AG09319 (cell line): ENCODE results near the gene KRT75.
"Not testable (repeated sequence)": the region's sequence is repeated elsewhere in the genome, so short reads cannot be mapped to it uniquely, and the experiment has no call there.

Experiments
- DNase-seq: peaks from one replicate; pipeline ENCODE4 v3.0.0-alpha.2; 2010; ENCODE audit warnings: low read depth; ENCODE audit errors: extremely low read depth
- TF ChIP-seq, protein P1 (sequence below): IDR thresholded peaks from 2 replicates; pipeline ENCODE4 v1.5.1; 2011; ENCODE audit warnings: low read depth, mild to moderate bottlenecking, inconsistent platforms, low read length, moderate library complexity

The KRT75 gene

GRCh38 chr12:52461693-52462092, 27.5 kb upstream of the KRT75 start:
- TF ChIP-seq, protein P1, sequence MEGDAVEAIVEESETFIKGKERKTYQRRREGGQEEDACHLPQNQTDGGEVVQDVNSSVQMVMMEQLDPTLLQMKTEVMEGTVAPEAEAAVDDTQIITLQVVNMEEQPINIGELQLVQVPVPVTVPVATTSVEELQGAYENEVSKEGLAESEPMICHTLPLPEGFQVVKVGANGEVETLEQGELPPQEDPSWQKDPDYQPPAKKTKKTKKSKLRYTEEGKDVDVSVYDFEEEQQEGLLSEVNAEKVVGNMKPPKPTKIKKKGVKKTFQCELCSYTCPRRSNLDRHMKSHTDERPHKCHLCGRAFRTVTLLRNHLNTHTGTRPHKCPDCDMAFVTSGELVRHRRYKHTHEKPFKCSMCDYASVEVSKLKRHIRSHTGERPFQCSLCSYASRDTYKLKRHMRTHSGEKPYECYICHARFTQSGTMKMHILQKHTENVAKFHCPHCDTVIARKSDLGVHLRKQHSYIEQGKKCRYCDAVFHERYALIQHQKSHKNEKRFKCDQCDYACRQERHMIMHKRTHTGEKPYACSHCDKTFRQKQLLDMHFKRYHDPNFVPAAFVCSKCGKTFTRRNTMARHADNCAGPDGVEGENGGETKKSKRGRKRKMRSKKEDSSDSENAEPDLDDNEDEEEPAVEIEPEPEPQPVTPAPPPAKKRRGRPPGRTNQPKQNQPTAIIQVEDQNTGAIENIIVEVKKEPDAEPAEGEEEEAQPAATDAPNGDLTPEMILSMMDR = no peak
- no peak for DNase-seq

DNA sequence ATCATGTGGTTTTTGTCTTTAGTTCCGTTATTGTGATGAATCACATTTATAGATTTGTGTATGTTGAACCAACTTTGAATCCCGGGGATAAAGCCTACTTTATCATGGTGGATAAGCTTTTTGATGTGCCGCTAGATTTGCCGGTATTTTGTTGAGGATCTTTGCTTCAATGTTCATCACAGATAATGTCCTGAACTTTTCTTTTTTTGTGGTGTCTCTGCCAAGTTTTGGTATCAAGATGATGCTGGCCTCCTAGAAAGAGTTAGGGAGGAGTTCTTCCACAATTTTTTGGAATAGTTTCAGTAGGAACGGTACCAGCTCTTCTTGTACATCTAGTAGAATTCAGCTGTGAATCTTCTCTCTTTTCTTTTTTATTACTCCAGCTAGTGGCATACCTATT, 24.7 kb upstream of the KRT75 start:
- DNase-seq = no peak
- TF ChIP-seq, protein P1 = no peak

GRCh38 chr12:52455821-52456220, 21.6 kb upstream of the KRT75 start:
- DNase-seq = no peak
- TF ChIP-seq, protein P1 = no peak

GRCh38 chr12:52454411-52455201, 20.4 kb upstream of the KRT75 start:
- TF ChIP-seq, protein P1 = no peak

GRCh38 chr12:52452101-52452500, 17.9 kb upstream of the KRT75 start, which contains the start of gene KRT6B:
KRT6B (minus strand) TSS chr12:52452146; CDS start chr12:52452078, 68 bp downstream.
- DNase-seq = no peak
- TF ChIP-seq, protein P1 = no peak

More at GRCh38 chr12:52454411-52455201, 20.4 kb upstream of the KRT75 start:
- no peak for DNase-seq

- TF ChIP-seq, protein P1 = no peak
- DNase-seq = no peak
These were observed 14.1 kb upstream of the KRT75 start for GRCh38 chr12:52448228-52448627.

DNA sequence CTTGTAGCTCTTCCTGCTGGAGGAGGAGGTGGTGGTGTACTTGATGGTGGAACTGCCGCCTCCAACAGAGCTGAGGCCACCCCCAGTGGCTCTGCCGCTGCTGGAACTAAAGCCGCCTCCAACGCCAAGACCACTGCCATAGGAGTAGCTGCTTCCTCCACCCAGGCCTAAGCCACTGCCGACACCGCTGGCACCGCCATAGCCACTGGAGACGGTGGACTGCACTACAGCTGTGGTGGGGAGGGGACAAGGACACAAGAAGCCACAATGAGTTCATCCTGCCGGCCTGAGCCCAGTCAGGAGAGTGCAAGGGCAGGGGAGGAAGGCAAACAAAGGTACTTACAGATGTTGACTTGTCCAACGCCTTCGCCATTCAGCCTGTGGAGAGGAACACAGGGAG, 13.0 kb upstream of the KRT75 start:
- DNase-seq = not testable (repeated sequence)

DNA sequence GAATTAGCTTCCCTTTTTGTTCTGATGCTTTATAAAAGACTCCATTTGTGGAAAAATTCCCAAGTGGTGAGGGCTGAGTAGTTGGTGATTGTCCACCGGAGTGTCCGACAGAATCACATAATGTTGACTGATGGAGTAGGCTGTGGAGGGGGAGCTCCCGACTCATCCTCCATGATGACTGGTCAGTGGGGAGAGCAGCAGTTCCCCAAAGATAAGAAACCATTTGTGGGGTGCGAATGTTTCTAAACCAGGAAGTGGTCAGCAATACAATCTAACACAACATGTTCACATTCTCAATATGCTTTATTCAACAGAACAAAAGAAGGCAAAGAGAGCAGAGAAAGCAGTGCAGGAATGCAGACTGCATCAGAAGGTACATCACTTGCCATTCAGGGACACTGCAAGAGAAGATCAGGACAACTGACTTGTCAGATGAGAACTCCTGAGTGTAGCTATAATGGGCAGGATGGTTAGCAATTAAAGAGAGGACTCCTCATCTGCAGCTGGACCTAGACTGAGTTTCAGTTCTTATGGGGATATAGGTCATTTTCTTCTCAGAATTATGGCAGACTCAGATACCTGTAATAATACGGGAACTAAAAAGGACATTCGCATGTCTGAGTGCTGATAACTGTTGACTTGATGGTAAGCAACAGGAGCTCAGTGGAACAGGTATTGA, 12.3 kb upstream of the KRT75 start:
- TF ChIP-seq, protein P1 = no peak
- DNase-seq = no peak
